GM12878 (cell line): ENCODE data around the gene TADA3. TPM values are rescaled to one million over a fixed set of nuclear protein-coding genes. Genes with fewer than 3 reads are reported as not detected.
A peak's percentile ranks its signal among the peaks of the same experiment; 100 is the strongest.

Experiments
- ATAC-seq: fragments of 200-7000 bp; cut with Tn5 transposase; 3 replicates; pipeline ENCODE4 v1.9.1; 2020; ENCODE audit warnings: mild to moderate bottlenecking, moderate library complexity
- BruUV-seq: library from RNA; stranded (reverse); fragments of 400-500 nt; replicated peaks from 2 replicates; lab custom pipeline; 2021; lab: Mats Ljungman, UMichigan
- CTCF ChIA-PET: fragments of 300-600 bp; sonication (Branson Sonifier 250); formaldehyde crosslinking; extraction: SDS; loops from one replicate; lab custom pipeline; 2021; ENCODE audit warnings: inconsistent platforms; lab: Yijun Ruan, JAX
- POLR2A ChIA-PET: fragments of 350-600 bp; formaldehyde crosslinking; extraction: SDS; loops from one replicate; lab custom pipeline; 2021; ENCODE audit warnings: inconsistent platforms; lab: Charles Lee
- RAD21 ChIA-PET: fragments of 300-600 bp; sonication (Branson Sonifier 250); formaldehyde crosslinking; loops from one replicate; lab custom pipeline; 2023; ENCODE audit warnings: antibody characterized with exemption; ENCODE audit not compliant: unreplicated experiment; lab: Charles Lee
- SMC1A ChIA-PET: fragments of 300-600 bp; sonication (Branson Sonifier 250); formaldehyde crosslinking; loops from one replicate; lab custom pipeline; 2023; ENCODE audit not compliant: unreplicated experiment, uncharacterized antibody; lab: Charles Lee
- DNase-seq: peaks from one replicate; pipeline ENCODE4 v3.0.0-alpha.2; 2011; ENCODE audit warnings: low read depth, low spot score
- FAIRE-seq: peaks from 3 replicates; lab custom pipeline; 2011; peaks lifted over from hg19 to GRCh38; lab: Jason Lieb, UNC
- H2AFZ ChIP-seq: 2 replicates; pipeline ENCODE4 v1.6.0; 2011; ENCODE audit warnings: low read depth, low read length, control low read depth; ENCODE audit not compliant: control insufficient read depth
- H3K27ac ChIP-seq: 2 replicates; pipeline ENCODE4 v1.5.1; 2011; ENCODE audit warnings: control low read depth; ENCODE audit not compliant: control insufficient read depth, insufficient read depth
- H3K27me3 ChIP-seq, 2 experiments: replicated peaks in 1 of 2; 2 replicates each; pipeline versions ENCODE4 v1.6.0 to v1.6.1; 2011; ENCODE audit warnings: low read length in 1 of 2; ENCODE audit not compliant: control insufficient read depth in 2 of 2, insufficient read depth in 2 of 2
- H3K36me3 ChIP-seq, 2 experiments: 2 replicates each; pipeline ENCODE4 v1.5.1; 2011; ENCODE audit warnings: low read length in 1 of 2; ENCODE audit not compliant: control insufficient read depth in 2 of 2, insufficient read depth in 2 of 2
- H3K4me1 ChIP-seq: 2 replicates; pipeline ENCODE4 v1.6.1; 2011; ENCODE audit warnings: mild to moderate bottlenecking, low read length, moderate library complexity, mixed read lengths; ENCODE audit not compliant: control insufficient read depth, insufficient read depth
- H3K4me2 ChIP-seq: 2 replicates; pipeline ENCODE4 v1.6.0; 2011; ENCODE audit warnings: control low read depth; ENCODE audit not compliant: control insufficient read depth, insufficient read depth
- H3K4me3 ChIP-seq: fragments of 200-600 bp; sonication (generic); 2 replicates; pipeline ENCODE4 v1.5.1; 2016
- H3K79me2 ChIP-seq: 2 replicates; pipeline ENCODE4 v1.6.0; 2011; ENCODE audit warnings: low read length; ENCODE audit not compliant: control insufficient read depth, insufficient read depth
- H3K9ac ChIP-seq: 2 replicates; pipeline ENCODE4 v1.8.0; 2011; ENCODE audit warnings: low read length, control low read depth, mixed read lengths; ENCODE audit not compliant: control insufficient read depth, insufficient read depth
- H3K9me3 ChIP-seq: replicated peaks from 3 replicates; pipeline ENCODE4 v1.5.1; 2011; ENCODE audit warnings: mild to moderate bottlenecking, low read length; ENCODE audit not compliant: control insufficient read depth, insufficient read depth
- H4K20me1 ChIP-seq: 2 replicates; pipeline ENCODE4 v1.6.0; 2011; ENCODE audit not compliant: control insufficient read depth, insufficient read depth
- BRCA1 ChIP-seq: IDR thresholded peaks from 2 replicates; pipeline ENCODE4 v1.6.1; 2011; ENCODE audit warnings: low read depth, low read length, improper control_type of control experiment
- E2F8 ChIP-seq: fragments of 450-650 bp; IDR thresholded peaks from 2 replicates; pipeline ENCODE4 v1.6.1; 2018; ENCODE audit warnings: mild to moderate bottlenecking, low read depth, moderate library complexity; ENCODE audit not compliant: partially characterized antibody
- LARP7 ChIP-seq: fragments of 450-650 bp; IDR thresholded peaks from 2 replicates; pipeline ENCODE4 v1.6.1; 2017; ENCODE audit warnings: mild to moderate bottlenecking
- STAT1 ChIP-seq: fragments of 450-650 bp; conservative IDR thresholded peaks from 2 replicates; pipeline ENCODE4 v1.6.1; 2014; ENCODE audit warnings: antibody characterized with exemption, mild to moderate bottlenecking
- ZNF592 ChIP-seq: fragments of 450-650 bp; IDR thresholded peaks from 2 replicates; pipeline ENCODE4 v1.6.1; 2017; ENCODE audit warnings: mild to moderate bottlenecking, moderate library complexity
- WGBS: methylation state at CpG from one replicate; pipeline ENCODE4 v1.1.6; 2016; ENCODE audit warnings: low lambda C conversion rate; ENCODE audit not compliant: insufficient replicate concordance, insufficient coverage; ENCODE audit errors: missing lambda C conversion rate; 5-methylcytosine and 5-hydroxymethylcytosine counted together
- in situ Hi-C: fragments of 300-500 bp; cut with MboI; formaldehyde crosslinking; loops from 9 replicates; pipeline ENCODE4 v1.14.3; 2018; ENCODE audit warnings: mixed read lengths
- intact Hi-C: fragments of 100-400 bp; cut with micrococcal nuclease; formaldehyde crosslinking; loops from one replicate; pipeline ENCODE4 v1.14.2; 2022; ENCODE audit not compliant: unreplicated experiment
- polyA plus RNA-seq, 11 experiments: library from polyadenylated mRNA; depleted of rRNA in 4 of 11; unstranded in 6 of 11; stranded (reverse) in 5 of 11; fragments of >200 nt; fragmentation: Nextera tagmentation in 4 of 11; fragmentation: Illumina TruSeq in 1 of 11; extraction: Ambion mirVana in 4 of 11; extraction: Trizol in 1 of 11; gene quantifications; 1 replicate in 1 of 11; 2 replicates in 10 of 11; pipeline versions ENCODE4 v1.2.1 to v1.2.3, GENCODE V29; 2011 to 2016; ENCODE audit warnings: inconsistent platforms in 2 of 11, missing spikeins in 2 of 11, low read depth in 1 of 11
- total RNA-seq, 4 experiments: library from RNA; depleted of rRNA in 3 of 4; stranded (reverse); fragments of >200 nt in 3 of 4; fragmentation: Illumina TruSeq in 1 of 4; extraction: Trizol in 1 of 4; gene quantifications; 2 replicates each; pipeline versions ENCODE4 v1.2.1 to v1.2.3, GENCODE V29; 2013 to 2021

The TADA3 gene
- total and polyA plus RNA-seq, 10 of the 15 experiments (the other 5 are each of a cell fraction or from before 2014, with no cell fraction given): 2.6 to 71.2 (median 51.0) TPM

- no peak for TF ChIP-seq ZNF592
- no peak for TF ChIP-seq STAT1
These were observed 42.4 kb downstream of the TADA3 start, which contains the start of gene OGG1 (continued) for GRCh38 chr3:9749645-9750555.

- POLR2A ChIA-PET: interaction anchor here (0.6 to 2.9 kb wide), 7 partner anchors 15 to 355 kb away, joined by 3 to 20 read pairs (median 4); partner anchors contain the start of genes ARPC4, RPUSD3 and TADA3
- peak overlapping the region; percentile 82 for H3K27ac ChIP-seq
- peak; percentile 47; the same call in 1 of the 2 replicates for TF ChIP-seq LARP7
- TF ChIP-seq BRCA1: 0 out of 2 replicates have a peak, but pooled peaks have one; percentile 11
- no peak for TF ChIP-seq E2F8
- FAIRE-seq: no peak
- peak overlapping the region; percentile 61 for H3K9ac ChIP-seq
- H3K79me2 ChIP-seq: peaks cover 15% of the 10 kb centered on the region
- CTCF ChIA-PET: interaction anchor here (0.8 to 3.2 kb wide), 6 partner anchors 10 to 61 kb away, joined by 3 to 24 read pairs (median 3); partner anchors contain the start of genes ARPC4, BRPF1 and TADA3
- peak overlapping the region; percentile 77 for H3K4me3 ChIP-seq
- intact Hi-C loops (loop anchor here (1.0 kb wide), 1 partner anchor 18 kb away; the partner anchor contains the start of gene BRPF1), in situ Hi-C loops (no loop called here)
- no peaks in the 10 kb centered on the region for H4K20me1 ChIP-seq
- peak overlapping the region; percentile 70 for H3K4me2 ChIP-seq
- WGBS: 34% methylated on average over 19 of the region's 19 CpGs
- H3K36me3 ChIP-seq: peaks cover 16 to 17% of the 10 kb centered on the region in 2 experiments
- RAD21 ChIA-PET: interaction anchor here (0.7 to 3.1 kb wide), 6 partner anchors 18 to 245 kb away, joined by 3 to 11 read pairs (median 6); partner anchors contain the start of genes ARPC4, BRPF1, MTMR14 and TADA3
- H2AFZ ChIP-seq: peak overlapping the region; percentile 99
- no peaks in the 10 kb centered on the region for H3K9me3 ChIP-seq
- no peak for DNase-seq
- BruUV-seq: no TSS peak
- H3K27me3 ChIP-seq: no peaks in the 10 kb centered on the region
- H3K4me1 ChIP-seq: peaks cover 21% of the 10 kb centered on the region
- SMC1A ChIA-PET: interaction anchor here (0.8 to 2.6 kb wide), 8 partner anchors 10 to 99 kb away, joined by 3 to 16 read pairs (median 4); partner anchors contain the start of genes ARPC4, BRPF1 and TADA3
- ATAC-seq: no peak
These were observed 43.0 kb downstream of the TADA3 start for GRCh38 chr3:9749296-9749644.
